ENCODE data around the gene DALRD3.

DALRD3 gene

DNA sequence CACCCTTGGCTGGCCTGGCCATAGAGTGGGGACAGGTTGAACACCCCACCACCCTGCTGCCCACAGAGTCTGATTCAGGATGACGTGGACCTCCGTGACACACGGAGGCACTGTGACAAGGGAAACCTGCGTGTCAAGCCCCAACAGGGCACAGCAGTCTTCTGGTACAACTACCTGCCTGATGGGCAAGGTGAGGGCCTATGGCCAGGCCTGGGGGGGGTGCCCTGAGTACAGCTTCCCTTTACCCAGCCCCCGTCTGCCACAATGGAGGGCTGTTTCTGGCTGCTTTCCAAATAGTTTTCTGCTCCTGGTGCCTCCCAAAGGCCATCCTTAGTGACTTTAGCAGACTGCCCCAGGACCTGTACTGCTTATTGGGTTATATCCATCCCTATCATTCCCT is 12.4 kb downstream of the DALRD3 start:
- DNase-seq (ENCODE audit: low read depth in 3 of 3): no peak

DNA sequence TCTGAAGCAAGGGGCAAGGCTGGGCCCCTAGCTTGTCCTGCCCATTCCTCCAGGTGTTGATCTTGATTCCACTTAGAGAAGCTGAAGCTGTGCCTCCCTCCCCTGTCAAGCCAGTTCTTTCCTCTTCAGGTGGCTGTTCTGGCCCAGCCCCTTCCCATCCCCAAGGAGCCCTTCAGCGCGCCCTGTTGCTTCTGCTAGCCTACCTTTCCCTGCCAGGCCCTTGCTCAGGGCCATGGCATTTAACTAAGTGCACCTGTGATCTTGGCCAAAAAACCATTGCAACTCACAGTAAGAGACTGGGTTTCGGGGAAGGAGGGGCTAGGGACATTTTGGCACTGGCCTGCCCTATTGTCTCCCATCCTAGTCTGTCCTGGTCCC is 13.1 kb downstream of the DALRD3 start:
- no peak for DNase-seq (ENCODE audit: low read depth in 3 of 3)

GRCh38 chr3:49004352-49005302 is 13.8 kb downstream of the DALRD3 start:
- no peak for DNase-seq (ENCODE audit: low read depth in 3 of 3)

- no peak for DNase-seq (ENCODE audit: low read depth in 3 of 3)
Observed at GRCh38 chr3:49001155-49001554, 17.2 kb downstream of the DALRD3 start.

DNA sequence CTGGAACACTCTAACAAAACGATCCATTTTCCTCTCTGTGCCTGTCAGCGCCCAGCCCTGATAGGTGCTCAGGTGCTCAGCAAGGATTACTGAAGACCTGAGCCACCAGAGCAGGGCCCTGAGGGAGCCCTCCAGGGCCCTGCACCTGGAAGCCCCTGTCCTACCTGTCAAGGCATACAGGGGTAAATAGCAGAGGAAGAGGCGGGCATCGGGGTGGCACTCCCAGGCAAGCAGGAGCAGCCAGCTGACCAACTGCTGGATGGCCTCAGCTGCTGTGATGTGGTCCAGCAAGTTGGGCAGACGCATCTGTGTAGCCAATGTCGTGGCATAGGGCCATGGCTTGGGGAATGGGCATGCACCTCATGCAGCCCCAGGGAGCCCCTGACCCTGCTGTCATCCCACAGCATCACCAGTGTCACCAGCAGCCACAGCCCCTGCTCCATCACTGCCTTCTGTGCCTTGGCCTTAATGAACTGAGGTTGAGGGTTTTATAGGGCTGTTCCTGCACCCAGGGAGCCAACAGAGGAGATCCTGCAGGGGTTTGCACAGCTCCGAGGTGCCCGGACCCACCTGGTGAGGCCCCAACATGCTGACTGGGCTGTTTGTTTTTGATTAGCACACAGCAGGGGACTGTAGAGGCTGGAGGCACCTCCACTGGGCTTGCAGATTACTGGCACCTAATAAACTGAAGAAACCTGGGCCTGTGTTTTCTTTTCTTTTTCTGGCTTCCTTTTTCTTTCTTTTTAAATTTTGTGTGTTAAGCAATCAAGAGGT is 19.1 kb downstream of the DALRD3 start:
- DNase-seq (ENCODE audit: low read depth in 3 of 3): no peak

DNA sequence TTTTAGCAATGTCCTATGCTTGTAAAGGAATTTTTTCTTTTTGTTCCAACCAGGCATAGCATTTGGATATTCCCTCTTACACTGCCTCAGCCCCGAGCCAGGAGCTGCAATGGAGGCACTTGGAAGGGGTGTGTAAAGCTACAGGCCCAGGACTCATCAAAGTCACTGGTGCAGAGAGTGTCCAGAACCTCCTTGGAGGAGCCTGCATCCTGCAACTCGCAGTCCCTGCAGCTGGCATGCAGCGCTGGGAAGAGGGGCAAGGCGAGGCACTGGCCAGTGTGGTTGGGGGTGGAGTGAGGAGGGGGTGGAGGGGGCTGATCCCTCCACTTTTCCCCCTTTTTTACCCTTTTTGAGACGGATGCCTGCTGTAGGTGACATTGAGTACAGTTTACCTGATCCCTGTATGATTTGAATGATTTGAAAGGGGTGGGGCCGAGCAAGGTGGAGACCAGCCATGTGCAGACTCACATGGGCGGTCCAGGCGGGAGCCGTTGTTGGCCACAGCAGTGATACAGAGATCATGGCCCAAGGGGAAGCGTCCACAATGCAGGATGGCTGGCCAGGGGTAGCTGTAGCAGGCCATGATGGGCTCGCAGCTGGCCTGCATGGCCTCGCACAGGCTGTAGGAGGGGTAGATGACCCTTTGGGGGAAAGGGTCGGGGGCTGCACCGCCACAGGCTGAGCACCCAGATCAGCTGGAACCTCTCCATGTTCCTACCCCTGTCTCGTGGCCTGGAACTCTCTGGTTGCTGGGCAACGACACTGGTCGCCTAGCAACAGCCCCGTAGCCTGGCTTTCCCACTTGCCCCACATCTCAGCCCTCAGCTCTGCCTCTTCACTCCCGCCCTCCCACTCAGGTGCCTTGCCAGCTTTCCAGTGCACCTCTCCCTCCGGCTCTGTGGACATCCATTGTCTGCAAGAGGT is 20.4 kb downstream of the DALRD3 start:
- DNase-seq (ENCODE audit: low read depth in 3 of 3): no peak

DNA sequence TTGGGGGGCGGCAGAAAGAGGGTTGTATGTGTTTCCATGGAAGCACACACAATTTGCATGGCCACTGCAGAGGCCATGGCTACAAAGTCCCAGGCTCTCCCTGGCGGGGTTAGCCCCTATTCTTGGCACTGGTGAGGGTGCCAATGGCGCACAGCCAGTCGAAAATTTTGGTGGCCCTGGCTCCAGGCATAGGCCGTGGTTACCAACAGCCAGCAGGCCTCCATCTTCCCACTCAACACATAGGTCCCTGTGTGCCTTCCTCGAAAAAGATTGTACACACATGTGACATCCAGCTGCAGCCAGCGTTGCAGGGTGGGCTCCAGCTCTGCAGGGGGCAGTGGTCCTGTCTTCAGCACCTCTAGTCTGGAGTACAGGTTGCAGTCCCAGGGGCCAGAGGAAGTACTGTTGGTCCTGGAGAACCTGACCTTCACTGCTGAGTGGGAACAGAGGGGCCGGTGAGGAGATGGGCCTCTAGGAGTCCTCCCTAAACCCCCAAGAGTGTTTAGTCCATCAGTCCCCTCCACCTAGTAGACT is 21.2 kb downstream of the DALRD3 start:
- no peak for DNase-seq (ENCODE audit: low read depth in 3 of 3)

GRCh38 chr3:48996640-48997039 is 21.7 kb downstream of the DALRD3 start:
- no peak for DNase-seq (ENCODE audit: low read depth in 3 of 3)

DNA sequence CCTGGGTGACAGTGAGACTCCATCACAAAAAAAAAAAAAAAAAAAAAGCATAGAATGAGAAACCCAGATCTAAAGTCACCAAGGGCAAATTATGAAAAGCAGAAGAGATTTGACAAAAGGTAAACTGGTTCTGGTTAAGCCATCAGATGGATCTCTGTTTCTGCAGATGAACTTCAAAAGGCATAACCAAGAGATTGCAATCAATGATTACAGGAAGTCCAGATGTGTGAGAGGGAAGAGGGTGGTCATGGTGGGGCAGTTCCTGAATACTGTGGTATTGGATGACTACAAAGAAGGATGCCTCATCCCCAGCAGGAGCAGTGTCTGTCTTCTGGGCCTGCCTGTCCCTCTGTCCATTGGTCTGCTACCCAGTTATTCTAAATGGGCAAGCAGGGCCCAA is 24.5 kb downstream of the DALRD3 start:
- no peak for DNase-seq (ENCODE audit: low read depth in 3 of 3)

DNA sequence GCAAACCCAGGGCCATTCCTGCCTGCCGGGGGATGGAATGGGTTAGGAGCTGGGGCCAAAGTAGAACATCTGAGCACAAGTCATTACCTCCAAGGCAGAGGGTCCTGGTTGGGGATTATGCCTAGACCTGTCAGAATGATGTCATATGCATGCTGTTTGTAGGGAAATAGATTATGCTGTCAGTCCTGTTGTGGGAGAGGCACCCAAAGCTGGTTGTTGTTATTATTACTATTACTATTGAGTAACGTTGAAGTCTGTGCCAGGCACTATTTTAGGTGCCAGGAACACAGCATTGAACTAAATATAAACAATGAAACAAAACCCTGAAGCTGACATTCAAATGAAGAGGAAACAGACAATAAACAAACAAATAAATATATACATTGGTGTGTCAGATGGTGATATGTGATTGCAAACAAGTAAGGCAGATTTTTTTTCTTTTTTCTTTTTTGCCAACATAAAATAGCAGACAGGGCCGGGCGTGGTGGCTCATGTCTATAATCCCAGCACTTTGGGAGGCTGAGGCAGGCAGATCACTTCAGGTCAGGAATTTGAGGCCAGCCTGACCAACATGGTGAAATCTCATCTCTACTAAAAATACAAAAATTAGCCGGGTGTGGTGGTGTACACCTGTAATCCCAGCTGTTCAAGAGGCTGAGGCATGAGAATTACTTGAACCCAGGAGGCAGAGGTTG is 26.4 kb downstream of the DALRD3 start:
- DNase-seq (ENCODE audit: low read depth in 3 of 3): no peak

- no peak for DNase-seq (ENCODE audit: low read depth in 3 of 3)
Observed at GRCh38 chr3:48990636-48991469, 27.5 kb downstream of the DALRD3 start.

GRCh38 chr3:48989796-48990635 is 28.4 kb downstream of the DALRD3 start, which contains the start of gene P4HTM:
Gene P4HTM, plus strand, starts transcription at chr3:48990241. Its CDS starts 16 bp downstream, at chr3:48990257.
- DNase-seq (ENCODE audit: low read depth in 3 of 3): peak; percentile 62 to 84 (median 79)

- no peak for DNase-seq (ENCODE audit: low read depth in 3 of 3)
Observed at GRCh38 chr3:48989126-48989795, 29.1 kb downstream of the DALRD3 start.

GRCh38 chr3:48985831-48986376 is 32.5 kb downstream of the DALRD3 start:
- no peak for DNase-seq (ENCODE audit: low read depth in 3 of 3)

DNA sequence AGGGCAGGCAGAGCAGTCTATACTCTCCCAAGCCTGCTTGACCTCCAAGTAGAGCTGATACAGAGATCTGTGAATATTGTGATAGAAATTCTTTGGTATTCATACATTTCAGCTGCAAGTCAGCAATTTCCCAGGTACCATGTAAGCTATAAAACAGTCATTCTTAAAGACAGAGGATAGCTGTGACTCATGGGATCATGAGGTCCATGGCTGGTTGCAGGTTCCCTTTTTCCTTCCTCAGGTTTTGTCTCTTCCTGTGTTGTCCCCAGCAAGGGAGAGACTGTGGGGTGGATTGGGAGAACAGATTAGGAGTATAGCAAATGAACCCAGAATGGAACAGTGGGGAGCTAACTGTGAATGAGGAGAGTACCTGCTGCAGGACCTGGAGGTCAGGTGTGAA is 33.7 kb downstream of the DALRD3 start:
- no peak for DNase-seq (ENCODE audit: low read depth in 3 of 3)

DNA sequence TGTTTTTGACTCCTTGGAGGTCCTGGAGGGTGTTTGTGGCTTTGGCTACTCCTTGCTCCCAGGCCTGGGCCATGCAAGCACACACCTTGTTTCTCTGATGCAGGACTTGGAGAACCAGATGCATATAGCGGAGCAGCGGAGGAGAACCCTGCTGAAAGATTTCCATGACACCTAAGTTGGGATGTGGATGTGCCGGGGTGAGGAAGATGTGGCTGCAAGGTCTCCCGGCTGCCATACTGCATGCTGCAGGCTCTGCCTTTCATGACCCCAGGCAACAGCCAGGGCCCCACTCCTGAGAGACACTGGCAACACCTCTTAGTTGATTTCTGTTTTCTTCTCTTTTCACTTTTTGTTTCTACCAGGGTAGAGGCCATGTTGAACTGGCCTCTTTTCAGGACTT is 35.3 kb downstream of the DALRD3 start:
- no peak for DNase-seq (ENCODE audit: low read depth in 3 of 3)

DNA sequence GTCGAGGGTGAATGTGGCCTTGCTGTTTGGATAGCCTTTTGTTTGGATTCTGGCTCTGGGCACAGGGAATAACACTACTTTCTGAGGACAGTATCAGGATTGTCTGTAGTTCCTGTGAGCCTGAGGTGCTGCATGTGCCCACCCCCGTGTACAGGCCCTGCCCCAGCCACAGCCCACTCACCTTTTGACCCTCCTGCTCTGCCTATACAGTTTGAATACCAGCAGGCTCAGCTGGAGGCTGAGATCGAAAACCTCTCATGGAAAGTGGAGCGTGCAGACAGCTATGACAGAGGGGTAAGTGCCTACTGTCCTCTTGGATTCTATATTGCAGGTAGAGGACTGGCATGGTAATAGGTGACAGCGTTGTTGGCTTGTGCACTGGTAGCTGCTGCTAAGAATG is 35.7 kb downstream of the DALRD3 start:
- no peak for DNase-seq (ENCODE audit: low read depth in 3 of 3)

GRCh38 chr3:48982016-48982415 is 36.4 kb downstream of the DALRD3 start:
- DNase-seq (ENCODE audit: low read depth in 3 of 3): no peak

Data from stimulated activated CD4-positive, alpha-beta T cell treated with anti-CD3 and anti-CD28 coated beads, TNF-alpha, amount 100 ng/mL, for 4 hours (primary cell).